HepG2 (cell line): ENCODE data around the gene VEGFB. TPM values are rescaled to one million over a fixed set of nuclear protein-coding genes. Genes with fewer than 3 reads are reported as not detected.
A peak's percentile ranks its signal among the peaks of the same experiment; 100 is the strongest.

Experiments
- ERF ChIP-seq: IDR thresholded peaks from 2 replicates; pipeline ENCODE4 v1.6.1; 2018; ENCODE audit warnings: missing biosample characterization, missing genetic modification reagents
- LCORL ChIP-seq, 2 experiments: fragments of 450-650 bp in 1 of 2; sonication (generic) in 1 of 2; formaldehyde crosslinking in 1 of 2; IDR thresholded peaks; 2 replicates each; pipeline versions ENCODE4 v1.5.0 to v1.6.1; 2017 to 2020; ENCODE audit warnings: antibody characterized with exemption in 1 of 2, missing genetic modification reagents in 1 of 2
- MTA1 ChIP-seq: sonication (generic); formaldehyde crosslinking; IDR thresholded peaks from 2 replicates; pipeline ENCODE4 v1.4.0; 2020; ENCODE audit warnings: missing genetic modification reagents, mild to moderate bottlenecking, borderline replicate concordance
- NCOA1 ChIP-seq: sonication (generic); formaldehyde crosslinking; IDR thresholded peaks from 2 replicates; pipeline ENCODE4 v1.9.0; 2021; ENCODE audit warnings: missing genetic modification reagents
- PCBP1 ChIP-seq: fragments of 200-400 bp; formaldehyde crosslinking; IDR thresholded peaks from 2 replicates; pipeline ENCODE4 v1.6.1; 2017; ENCODE audit warnings: mild to moderate bottlenecking, low read depth, low read length, borderline replicate concordance
- PTBP1 ChIP-seq: fragments of 200-400 bp; formaldehyde crosslinking; IDR thresholded peaks from 2 replicates; pipeline ENCODE4 v1.6.1; 2018; ENCODE audit warnings: low read length, low read depth; ENCODE audit not compliant: poor library complexity, severe bottlenecking
- SOX6 ChIP-seq, 2 experiments: fragments of 450-650 bp in 1 of 2; sonication (generic) in 1 of 2; formaldehyde crosslinking in 1 of 2; IDR thresholded peaks; 2 replicates each; pipeline versions ENCODE4 v1.4.0 to v1.6.1; 2017 to 2020; ENCODE audit warnings: antibody characterized with exemption in 1 of 2, mild to moderate bottlenecking in 1 of 2, missing genetic modification reagents in 1 of 2
- SP2 ChIP-seq: sonication (generic); formaldehyde crosslinking; IDR thresholded peaks from 2 replicates; pipeline ENCODE4 v1.5.1; 2020; ENCODE audit warnings: mild to moderate bottlenecking, missing genetic modification reagents
- THRA ChIP-seq: sonication (generic); formaldehyde crosslinking; IDR thresholded peaks from 2 replicates; pipeline ENCODE4 v1.4.0; 2020; ENCODE audit warnings: missing genetic modification reagents, borderline replicate concordance
- XRCC5 ChIP-seq: fragments of 200-400 bp; formaldehyde crosslinking; optimal IDR thresholded peaks from 2 replicates; pipeline ENCODE3; 2017; ENCODE audit warnings: mild to moderate bottlenecking, low read length
- ZBED4 ChIP-seq: sonication (generic); formaldehyde crosslinking; IDR thresholded peaks from 2 replicates; pipeline ENCODE4 v1.4.0; 2020; ENCODE audit warnings: missing genetic modification reagents, borderline replicate concordance
- ZBTB44 ChIP-seq: sonication (generic); formaldehyde crosslinking; IDR thresholded peaks from 2 replicates; pipeline ENCODE4 v1.4.0; 2020; ENCODE audit warnings: missing genetic modification reagents
- ZNF160 ChIP-seq: sonication (generic); formaldehyde crosslinking; IDR thresholded peaks from 2 replicates; pipeline ENCODE4 v1.8.0; 2022; ENCODE audit warnings: mild to moderate bottlenecking, inconsistent platforms, missing genetic modification reagents
- ZNF17 ChIP-seq: sonication (generic); formaldehyde crosslinking; IDR thresholded peaks from 2 replicates; pipeline ENCODE4 v1.5.0; 2020; ENCODE audit warnings: mild to moderate bottlenecking, missing genetic modification reagents
- ZNF263 ChIP-seq: sonication (generic); formaldehyde crosslinking; IDR thresholded peaks from 2 replicates; pipeline ENCODE4 v1.4.0; 2020; ENCODE audit warnings: missing genetic modification reagents
- ZNF44 ChIP-seq: sonication (generic); formaldehyde crosslinking; IDR thresholded peaks from 2 replicates; pipeline ENCODE4 v1.5.1; 2020; ENCODE audit warnings: mild to moderate bottlenecking, missing genetic modification reagents
- ZNF589 ChIP-seq: sonication (generic); formaldehyde crosslinking; conservative IDR thresholded peaks from 2 replicates; pipeline ENCODE4 v1.8.0; 2022; ENCODE audit warnings: mild to moderate bottlenecking, moderate library complexity, missing genetic modification reagents
- ZNF772 ChIP-seq: sonication (generic); formaldehyde crosslinking; IDR thresholded peaks from 2 replicates; pipeline ENCODE4 v1.5.0; 2020; ENCODE audit warnings: mild to moderate bottlenecking, missing genetic modification reagents
- polyA plus RNA-seq, 8 experiments: library from polyadenylated mRNA; depleted of rRNA in 3 of 8; stranded (reverse) in 7 of 8; unstranded in 1 of 8; fragments of >200 nt; fragmentation: Illumina TruSeq in 4 of 8; extraction: Trizol in 4 of 8; gene quantifications; 2 replicates each; pipeline versions ENCODE4 v1.2.1 to v1.2.3, GENCODE V29; 2011 to 2016; ENCODE audit warnings: low read depth in 4 of 8, missing spikeins in 1 of 8, mixed read lengths in 1 of 8; ENCODE audit not compliant: insufficient read depth in 1 of 8
- total RNA-seq, 5 experiments: library from RNA; depleted of rRNA; stranded (reverse); fragments of >200 nt; fragmentation: Illumina TruSeq; extraction: Trizol; gene quantifications; 2 replicates each; pipeline ENCODE4 v1.2.3, GENCODE V29; 2016; ENCODE audit warnings: low read depth in 1 of 5
- TF ChIP-seq, protein P1 (sequence below): sonication (generic); formaldehyde crosslinking; IDR thresholded peaks from 2 replicates; pipeline ENCODE4 v1.4.0; 2020; ENCODE audit warnings: missing genetic modification reagents

The VEGFB gene
- total and polyA plus RNA-seq, 2 of the 13 experiments (the other 11 are each of a cell fraction or from before 2014, with no cell fraction given) = 9.0 to 11.3 TPM

GRCh38 chr11:64230171-64230984 lies 4.0 kb upstream of the VEGFB start, which contains the start of gene DNAJC4 (continued):
- TF ChIP-seq ZBED4 (CRISPR knock-in tag) (peak; percentile 16; the same call in 1 of the 2 replicates), THRA (CRISPR knock-in tag) (0 out of 2 replicates have a peak, but pooled peaks have one; percentile 17), ZNF17 (CRISPR knock-in tag) (no peak), PCBP1 (0 out of 2 replicates have a peak, but pooled peaks have one; percentile 38), PTBP1 (peak; percentile 81), ZNF589 (CRISPR knock-in tag) (no peak), ZNF772 (CRISPR knock-in tag) (peak; percentile 81; the same call in 1 of the 2 replicates), ZNF160 (CRISPR knock-in tag) (no peak), XRCC5 (peak; percentile 48), ZNF44 (CRISPR knock-in tag) (no peak), ZNF263 (CRISPR knock-in tag) (0 out of 2 replicates have a peak, but pooled peaks have one; percentile 21), ZBTB44 (CRISPR knock-in tag) (no peak), LCORL (IDR thresholded peaks at IDR 0.05) (no peak), LCORL (CRISPR knock-in tag; IDR thresholded peaks at IDR 0.05) (peak; percentile 65; the same call in 1 of the 2 replicates), SP2 (CRISPR knock-in tag) (peak; percentile 55; the same call in 1 of the 2 replicates), NCOA1 (CRISPR knock-in tag) (peak; percentile 74; the same call in 1 of the 2 replicates), MTA1 (CRISPR knock-in tag) (0 out of 2 replicates have a peak, but pooled peaks have one; percentile 5), SOX6 (IDR thresholded peaks at IDR 0.05) (no peak), SOX6 (CRISPR knock-in tag; IDR thresholded peaks at IDR 0.05) (no peak), ERF (0 out of 2 replicates have a peak, but pooled peaks have one; percentile 33)
- TF ChIP-seq, protein P1, sequence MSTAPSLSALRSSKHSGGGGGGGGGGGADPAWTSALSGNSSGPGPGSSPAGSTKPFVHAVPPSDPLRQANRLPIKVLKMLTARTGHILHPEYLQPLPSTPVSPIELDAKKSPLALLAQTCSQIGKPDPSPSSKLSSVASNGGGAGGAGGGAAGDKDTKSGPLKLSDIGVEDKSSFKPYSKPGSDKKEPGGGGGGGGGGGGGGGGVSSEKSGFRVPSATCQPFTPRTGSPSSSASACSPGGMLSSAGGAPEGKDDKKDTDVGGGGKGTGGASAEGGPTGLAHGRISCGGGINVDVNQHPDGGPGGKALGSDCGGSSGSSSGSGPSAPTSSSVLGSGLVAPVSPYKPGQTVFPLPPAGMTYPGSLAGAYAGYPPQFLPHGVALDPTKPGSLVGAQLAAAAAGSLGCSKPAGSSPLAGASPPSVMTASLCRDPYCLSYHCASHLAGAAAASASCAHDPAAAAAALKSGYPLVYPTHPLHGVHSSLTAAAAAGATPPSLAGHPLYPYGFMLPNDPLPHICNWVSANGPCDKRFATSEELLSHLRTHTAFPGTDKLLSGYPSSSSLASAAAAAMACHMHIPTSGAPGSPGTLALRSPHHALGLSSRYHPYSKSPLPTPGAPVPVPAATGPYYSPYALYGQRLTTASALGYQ (CRISPR knock-in tag) = no peak
